ENCODE results near the gene C17orf58. TPM values are rescaled to one million over a fixed set of nuclear protein-coding genes. Genes with fewer than 3 reads are reported as not detected.
A peak's percentile ranks its signal among the peaks of the same experiment; 100 is the strongest.

Gene C17orf58
- polyA plus RNA-seq, 3 donors, result 2.9 to 6.7 (median 4.0) TPM

DNA sequence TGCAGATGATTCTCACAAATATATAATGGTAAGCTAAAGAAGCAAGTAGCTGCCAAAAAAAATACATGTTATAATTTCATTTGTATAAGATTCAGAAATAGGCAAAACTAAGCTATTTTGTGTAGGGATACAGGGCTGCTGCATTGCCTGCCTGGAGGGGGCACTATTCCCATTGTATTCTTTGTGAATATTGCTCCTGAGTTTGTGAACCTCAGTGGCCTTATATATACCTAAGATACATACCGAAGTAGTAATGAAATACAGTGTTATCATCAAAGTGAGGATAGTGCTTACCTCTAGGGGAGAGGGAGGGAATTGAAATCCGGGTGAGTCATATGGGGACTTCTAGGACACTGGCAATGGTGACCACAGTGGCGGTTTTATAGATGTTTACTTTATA lies 53.5 kb downstream of the C17orf58 start:
- no peaks in the 10 kb centered on the region for H3K27me3 ChIP-seq (ENCODE audit: control insufficient read depth in 2 of 2, insufficient read depth in 2 of 2, low read length in 2 of 2)
- no peaks in the 10 kb centered on the region for H4K20me1 ChIP-seq (ENCODE audit: insufficient read depth, low read length)
- no peak overlapping the region for H3K27ac Mint-ChIP-seq
- H3K79me2 ChIP-seq (ENCODE audit: insufficient read depth, low read length), result no peaks in the 10 kb centered on the region
- H2AFZ ChIP-seq (ENCODE audit: insufficient read depth, low read depth, low read length, poor library complexity, severe bottlenecking), result no peak overlapping the region
- no peak overlapping the region for H3K4me3 ChIP-seq (replicated peaks in 1 of 3; ENCODE audit: low read depth in 2 of 3, low read length in 3 of 3)
- intact Hi-C loops (cut with micrococcal nuclease), result no loop called here
- no peaks in the 10 kb centered on the region for H3K4me1 Mint-ChIP-seq
- no peak overlapping the region for H3K9ac ChIP-seq (ENCODE audit: insufficient read depth, low read length, poor library complexity, severe bottlenecking)
- H3K4me1 ChIP-seq (ENCODE audit: control insufficient read depth in 1 of 2, insufficient read depth in 2 of 2, low read length in 2 of 2), result no peaks in the 10 kb centered on the region
- no peak overlapping the region for H3K27ac ChIP-seq (ENCODE audit: low read depth in 1 of 2, low read length in 2 of 2)
- DNase-seq, result no peak
- H3K36me3 ChIP-seq (replicated peaks in 1 of 2; ENCODE audit: control insufficient read depth in 1 of 2, insufficient read depth in 2 of 2, low read length in 2 of 2), result peaks cover 97 to 99% of the 10 kb centered on the region in 2 donors
- WGBS (ENCODE audit: insufficient coverage), result no CpG with 5 or more reads among the region's 3 CpGs
- H3K4me3 Mint-ChIP-seq, result no peak overlapping the region
- no peaks in the 10 kb centered on the region for H3K27me3 Mint-ChIP-seq (ENCODE audit: low read depth in 3 of 3)
- peaks cover 86 to 97% of the 10 kb centered on the region in 2 donors for H3K36me3 Mint-ChIP-seq
- H3K9me3 Mint-ChIP-seq, result no peaks in the 10 kb centered on the region
- TF ChIP-seq, protein P1, sequence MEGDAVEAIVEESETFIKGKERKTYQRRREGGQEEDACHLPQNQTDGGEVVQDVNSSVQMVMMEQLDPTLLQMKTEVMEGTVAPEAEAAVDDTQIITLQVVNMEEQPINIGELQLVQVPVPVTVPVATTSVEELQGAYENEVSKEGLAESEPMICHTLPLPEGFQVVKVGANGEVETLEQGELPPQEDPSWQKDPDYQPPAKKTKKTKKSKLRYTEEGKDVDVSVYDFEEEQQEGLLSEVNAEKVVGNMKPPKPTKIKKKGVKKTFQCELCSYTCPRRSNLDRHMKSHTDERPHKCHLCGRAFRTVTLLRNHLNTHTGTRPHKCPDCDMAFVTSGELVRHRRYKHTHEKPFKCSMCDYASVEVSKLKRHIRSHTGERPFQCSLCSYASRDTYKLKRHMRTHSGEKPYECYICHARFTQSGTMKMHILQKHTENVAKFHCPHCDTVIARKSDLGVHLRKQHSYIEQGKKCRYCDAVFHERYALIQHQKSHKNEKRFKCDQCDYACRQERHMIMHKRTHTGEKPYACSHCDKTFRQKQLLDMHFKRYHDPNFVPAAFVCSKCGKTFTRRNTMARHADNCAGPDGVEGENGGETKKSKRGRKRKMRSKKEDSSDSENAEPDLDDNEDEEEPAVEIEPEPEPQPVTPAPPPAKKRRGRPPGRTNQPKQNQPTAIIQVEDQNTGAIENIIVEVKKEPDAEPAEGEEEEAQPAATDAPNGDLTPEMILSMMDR (IDR thresholded peaks at IDR 0.05), result peak; percentile 31
- no peak overlapping the region for H3K4me2 ChIP-seq (replicated peaks; ENCODE audit: extremely low read depth, low read length, poor library complexity, severe bottlenecking)
- no peaks in the 10 kb centered on the region for H3K9me3 ChIP-seq (replicated peaks in 1 of 2; ENCODE audit: control insufficient read depth in 1 of 2, insufficient read depth in 1 of 2, low read length in 2 of 2)

Small RNAs within 50 kb of the gene (small RNA-seq; reads per million reads assigned to genes)
- not detected for gene RN7SL622P (ENCODE audit: insufficient read length, low read depth)

Other genes with a start within 250 kb of the C17orf58 start
- gene BPTF, start 171.0 kb downstream of the C17orf58 start, polyA plus RNA-seq, result 10 to 100 TPM in 1 of 3 donors, 1 to 10 TPM in 2; 1.9 to 51.1 (median 4.5) TPM
- gene KPNA2, start 39.3 kb upstream of the C17orf58 start, polyA plus RNA-seq, result 10 to 100 TPM; 23.2 to 36.1 (median 23.2) TPM

Data from CD14-positive monocyte (primary cell).